ENCODE data around the gene DIP2B.

The DIP2B gene

GRCh38 chr12:50778663-50779590 lies 274.1 kb downstream of the DIP2B start:
- no peak for DNase-seq

- DNase-seq = no peak
These were observed 275.2 kb downstream of the DIP2B start for GRCh38 chr12:50780013-50780412.

GRCh38 chr12:50784501-50784900 lies 279.7 kb downstream of the DIP2B start:
- no peak for DNase-seq

- DNase-seq = no peak
These were observed 280.7 kb downstream of the DIP2B start for GRCh38 chr12:50785406-50786001.

- DNase-seq = no peak
These were observed 281.9 kb downstream of the DIP2B start for GRCh38 chr12:50786498-50787231.

GRCh38 chr12:50787618-50788017 lies 282.8 kb downstream of the DIP2B start:
- DNase-seq = no peak

GRCh38 chr12:50788561-50788960 lies 283.8 kb downstream of the DIP2B start:
- no peak for DNase-seq

GRCh38 chr12:50790081-50790480 lies 285.3 kb downstream of the DIP2B start:
- no peak for DNase-seq

All from NCI-H510A (cell line).